OCI-LY3 (cell line): ENCODE data around the gene NKX1-2.
A peak's percentile ranks its signal among the peaks of the same experiment; 100 is the strongest.

Source experiments
- H2AFZ ChIP-seq: fragments of 200-600, 300-600 bp; shearing (Covaris generic); 2 replicates; pipeline ENCODE4 v1.6.0; 2014; ENCODE audit warnings: antibody characterized with exemption, low read depth, low read length
- H3K27ac ChIP-seq: fragments of 200-600, 300-600 bp; sonication (generic); 2 replicates; pipeline ENCODE4 v1.5.1; 2014; ENCODE audit warnings: mild to moderate bottlenecking, low read length, moderate library complexity, mixed read lengths
- H3K27me3 ChIP-seq: fragments of 200-600, 300-600 bp; sonication (generic); 2 replicates; pipeline ENCODE4 v1.6.1; 2014; ENCODE audit warnings: low read depth, low read length, mixed read lengths
- H3K36me3 ChIP-seq: fragments of 200-600, 300-600 bp; sonication (generic); replicated peaks from 2 replicates; pipeline ENCODE3; 2014; ENCODE audit warnings: low read depth, low read length, mixed read lengths
- H3K4me1 ChIP-seq: fragments of 300-600, 200-600 bp; sonication (generic); 2 replicates; pipeline ENCODE4 v1.6.1; 2014; ENCODE audit warnings: low read length, mixed read lengths
- H3K4me2 ChIP-seq: fragments of 200-600, 300-600 bp; sonication (generic); 2 replicates; pipeline ENCODE4 v1.6.1; 2014; ENCODE audit warnings: low read length, mixed read lengths
- H3K4me3 ChIP-seq: fragments of 300-600, 200-600 bp; sonication (generic); 2 replicates; pipeline ENCODE4 v1.5.1; 2014; ENCODE audit warnings: antibody characterized with exemption, mild to moderate bottlenecking, low read length, moderate library complexity
- H3K79me2 ChIP-seq: fragments of 300-600, 200-600 bp; shearing (Covaris generic); 2 replicates; pipeline ENCODE4 v1.6.1; 2014; ENCODE audit warnings: mild to moderate bottlenecking, low read length, mixed read lengths
- H3K9ac ChIP-seq: fragments of 300-600, 200-600 bp; shearing (Covaris generic); 2 replicates; pipeline ENCODE4 v1.6.0; 2014; ENCODE audit warnings: mild to moderate bottlenecking, low read length, moderate library complexity
- H3K9me3 ChIP-seq: fragments of 200-600, 300-600 bp; shearing (Covaris generic); 2 replicates; pipeline ENCODE4 v1.6.1; 2014; ENCODE audit warnings: low read length, mixed read lengths; ENCODE audit not compliant: insufficient read depth
- H4K20me1 ChIP-seq: fragments of 200-600, 300-600 bp; sonication (generic); 2 replicates; pipeline ENCODE4 v1.6.1; 2016; ENCODE audit warnings: low read length, mixed read lengths; ENCODE audit not compliant: insufficient read depth
- CTCF ChIP-seq: fragments of 200-600, 300-600 bp; sonication (generic); IDR thresholded peaks from 2 replicates; pipeline ENCODE4 v1.5.1; 2014; ENCODE audit warnings: antibody characterized with exemption, low read length, low read depth
- EZH2phosphoT487 ChIP-seq: fragments of 200-600 bp; shearing (Covaris generic); IDR thresholded peaks from 2 replicates; pipeline ENCODE4 v1.6.1; 2018; ENCODE audit warnings: antibody characterized with exemption, mixed run types, low read depth

The NKX1-2 gene

GRCh38 chr10:124465777-124466488 lies 16.1 kb upstream of the NKX1-2 start:
- Histone ChIP-seq H3K4me3 (no peak overlapping the region), H2AFZ (no peak overlapping the region), H4K20me1 (no peaks in the 10 kb centered on the region), H3K4me2 (peak overlapping the region; percentile 60), H3K4me1 (peaks cover 13% of the 10 kb centered on the region), H3K79me2 (no peaks in the 10 kb centered on the region), H3K9ac (no peak overlapping the region), H3K27ac (no peak overlapping the region), H3K36me3 (no peaks in the 10 kb centered on the region), H3K9me3 (no peaks in the 10 kb centered on the region), H3K27me3 (no peaks in the 10 kb centered on the region)
- TF ChIP-seq EZH2phosphoT487, result no peak
- TF ChIP-seq CTCF, result no peak

- no peak overlapping the region for H3K9ac ChIP-seq
- H3K4me3 ChIP-seq, result no peak overlapping the region
- no peaks in the 10 kb centered on the region for H3K79me2 ChIP-seq
- no peak overlapping the region for H2AFZ ChIP-seq
- 0 out of 2 replicates have a peak overlapping the region, but pooled peaks have one; percentile 19 for H3K27ac ChIP-seq
- H3K27me3 ChIP-seq, result no peaks in the 10 kb centered on the region
- peak overlapping the region; percentile 60 for H3K4me2 ChIP-seq
- H3K36me3 ChIP-seq, result no peaks in the 10 kb centered on the region
- no peaks in the 10 kb centered on the region for H3K9me3 ChIP-seq
- no peaks in the 10 kb centered on the region for H4K20me1 ChIP-seq
- no peak for TF ChIP-seq CTCF
- no peak for TF ChIP-seq EZH2phosphoT487
- peaks cover 13% of the 10 kb centered on the region for H3K4me1 ChIP-seq
These were observed 15.4 kb upstream of the NKX1-2 start for GRCh38 chr10:124465003-124465776.

- H3K4me3 ChIP-seq, result no peak overlapping the region
- TF ChIP-seq CTCF, result no peak
- TF ChIP-seq EZH2phosphoT487, result no peak
- no peaks in the 10 kb centered on the region for H3K27me3 ChIP-seq
- no peak overlapping the region for H3K27ac ChIP-seq
- no peak overlapping the region for H3K4me2 ChIP-seq
- H3K9me3 ChIP-seq, result no peaks in the 10 kb centered on the region
- H3K79me2 ChIP-seq, result no peaks in the 10 kb centered on the region
- H3K4me1 ChIP-seq, result peaks cover 13% of the 10 kb centered on the region
- H4K20me1 ChIP-seq, result no peaks in the 10 kb centered on the region
- no peak overlapping the region for H2AFZ ChIP-seq
- H3K9ac ChIP-seq, result no peak overlapping the region
- no peaks in the 10 kb centered on the region for H3K36me3 ChIP-seq
These were observed 14.5 kb upstream of the NKX1-2 start for GRCh38 chr10:124464028-124464965.
